HG03039 (cell line): ENCODE measurements around the gene MAP7.

Source experiments
- ATAC-seq: cut with Tn5 transposase; IDR thresholded peaks from one replicate; pipeline ENCODE4 v1.9.1; 2021; ENCODE audit warnings: mild to moderate bottlenecking, moderate library complexity; ENCODE audit not compliant: unreplicated experiment

Gene MAP7

DNA sequence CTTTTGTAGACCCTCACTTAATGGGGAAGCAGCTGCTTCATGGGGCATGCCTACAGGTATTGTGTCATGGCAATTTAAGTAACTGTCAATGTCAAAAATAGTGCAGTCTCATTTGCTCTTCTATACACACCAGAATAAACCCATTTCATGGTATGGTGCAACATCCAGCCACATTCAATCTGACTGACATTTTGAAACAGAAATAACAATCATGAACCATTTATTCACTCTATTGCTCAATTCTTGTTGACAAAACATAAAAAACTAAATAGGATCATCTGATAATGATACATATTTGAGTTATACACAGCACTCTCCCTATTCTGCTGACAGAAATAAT lies 122.9 kb downstream of the MAP7 start:
- no peak for ATAC-seq

- ATAC-seq = no peak
Observed at GRCh38 chr6:136426627-136427377, 123.4 kb downstream of the MAP7 start.

- no peak for ATAC-seq
Observed at GRCh38 chr6:136425793-136426192, 124.4 kb downstream of the MAP7 start.

- ATAC-seq = no peak
Observed at GRCh38 chr6:136424901-136425300, 125.3 kb downstream of the MAP7 start.

DNA sequence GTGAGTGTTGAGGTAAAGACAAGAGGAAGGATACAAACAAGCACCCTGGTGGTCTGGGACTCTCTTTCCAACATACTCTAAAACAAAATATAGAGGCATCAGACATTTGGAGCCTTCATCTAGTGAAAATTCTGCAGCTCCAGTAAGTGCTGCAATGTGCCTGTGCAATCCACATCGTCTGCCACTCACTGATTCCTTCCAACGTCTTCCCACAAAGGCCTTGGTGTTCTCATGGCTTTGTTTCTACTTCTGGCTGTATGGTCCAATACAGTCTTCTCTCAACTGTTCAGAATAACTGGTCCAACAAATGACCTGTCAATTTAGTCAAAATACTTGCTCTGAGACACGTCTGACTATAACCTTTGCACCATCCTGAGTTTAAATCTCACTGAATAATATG lies 125.8 kb downstream of the MAP7 start:
- ATAC-seq = no peak

DNA sequence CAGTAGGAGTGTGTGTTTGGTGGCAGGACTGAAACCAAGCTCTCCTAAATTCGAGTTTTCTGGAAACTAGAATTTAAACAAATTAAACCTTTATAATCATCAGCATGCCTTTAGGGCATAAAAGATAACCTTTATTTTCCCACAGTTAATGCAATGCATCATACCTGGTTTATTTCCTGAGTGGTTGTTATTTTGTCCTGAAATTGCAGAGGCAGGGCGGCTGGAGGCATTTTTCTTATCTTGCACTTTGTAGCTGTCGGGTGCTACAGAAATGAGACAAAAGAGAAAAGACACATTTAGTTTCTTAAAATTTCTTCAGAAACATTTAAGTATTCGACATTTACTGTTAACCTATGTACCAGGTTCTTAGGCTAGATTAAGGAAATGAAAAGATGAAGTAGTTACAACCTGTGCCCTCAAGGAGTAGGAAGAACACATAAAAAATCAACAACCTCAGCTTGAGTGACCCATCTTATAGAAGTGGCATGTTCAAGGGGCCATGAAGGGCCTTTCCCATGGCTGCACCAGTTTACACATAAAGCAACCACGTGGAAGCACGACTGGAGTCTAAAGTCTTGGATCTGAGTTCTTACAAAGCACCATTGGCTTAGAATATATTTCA lies 128.6 kb downstream of the MAP7 start:
- no peak for ATAC-seq

DNA sequence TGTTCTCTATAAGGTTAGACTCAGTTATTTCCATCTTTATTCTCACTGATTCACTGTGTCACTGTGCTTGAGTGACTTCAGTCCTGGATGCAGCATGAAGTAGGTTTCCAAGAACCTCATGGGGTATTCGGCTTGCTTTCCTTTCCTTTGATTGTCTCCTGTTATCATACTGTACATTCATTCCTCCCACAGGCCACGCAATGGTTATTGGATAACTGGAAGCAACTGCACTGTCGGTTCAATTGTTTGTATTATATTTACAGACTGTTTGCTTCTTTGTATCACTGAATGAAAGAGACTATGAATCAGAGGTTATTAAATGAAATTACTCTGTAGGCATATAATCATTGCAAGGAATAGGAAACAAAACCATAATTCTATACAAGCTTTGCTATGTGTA lies 129.4 kb downstream of the MAP7 start:
- no peak for ATAC-seq

DNA sequence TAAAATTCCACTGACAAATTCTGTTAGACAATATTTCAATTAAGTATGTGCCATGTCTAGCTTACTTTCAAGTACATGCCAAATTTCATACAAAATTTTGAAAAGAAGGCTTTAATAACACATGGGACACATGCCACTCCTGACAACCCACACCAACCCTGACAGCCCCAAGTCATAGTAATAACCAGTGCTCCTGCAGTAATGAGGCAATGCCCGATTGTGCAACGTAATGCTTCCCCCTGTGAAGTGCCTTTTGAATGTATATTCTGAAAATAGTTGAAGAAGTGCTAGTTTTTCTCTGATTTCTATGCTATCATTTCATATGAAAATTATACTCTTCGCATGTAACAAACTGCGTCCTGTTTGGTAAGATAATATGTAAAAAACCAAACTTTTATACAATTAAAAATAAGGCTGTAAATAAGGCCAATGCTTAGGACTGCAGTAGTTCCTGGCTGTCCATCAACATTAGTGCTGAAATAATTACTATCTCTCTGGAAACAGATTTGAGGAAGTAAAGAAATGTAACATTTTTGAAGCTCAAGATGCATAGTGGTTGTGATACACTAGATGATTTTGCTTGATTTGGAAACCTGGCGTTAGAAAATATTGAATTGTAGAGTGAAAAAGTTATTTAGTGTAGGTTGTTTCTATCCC lies 134.7 kb downstream of the MAP7 start:
- no peak for ATAC-seq

DNA sequence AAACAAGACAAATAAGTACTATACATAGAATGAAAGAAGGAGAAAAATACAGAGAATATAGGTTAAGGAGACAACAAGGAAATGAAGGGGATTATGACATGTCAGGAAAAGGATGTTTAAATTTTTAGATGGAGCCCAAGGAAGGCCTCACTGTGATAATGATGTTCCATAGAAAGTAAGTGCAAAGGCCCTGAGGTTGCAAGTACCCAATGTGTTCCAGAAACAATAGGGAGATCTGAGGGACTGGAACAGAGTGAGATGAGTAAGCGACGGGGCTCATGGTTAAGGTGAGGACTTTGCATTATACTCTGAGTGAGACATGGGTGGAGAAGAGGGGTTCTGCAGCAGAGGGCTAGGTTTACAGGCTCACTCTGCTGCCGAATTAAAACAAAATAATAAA lies 137.8 kb downstream of the MAP7 start:
- no peak for ATAC-seq

- ATAC-seq = no peak
Observed at GRCh38 chr6:136411453-136412354, 138.5 kb downstream of the MAP7 start.

- no peak for ATAC-seq
Observed at GRCh38 chr6:136411025-136411325, 139.2 kb downstream of the MAP7 start.

DNA sequence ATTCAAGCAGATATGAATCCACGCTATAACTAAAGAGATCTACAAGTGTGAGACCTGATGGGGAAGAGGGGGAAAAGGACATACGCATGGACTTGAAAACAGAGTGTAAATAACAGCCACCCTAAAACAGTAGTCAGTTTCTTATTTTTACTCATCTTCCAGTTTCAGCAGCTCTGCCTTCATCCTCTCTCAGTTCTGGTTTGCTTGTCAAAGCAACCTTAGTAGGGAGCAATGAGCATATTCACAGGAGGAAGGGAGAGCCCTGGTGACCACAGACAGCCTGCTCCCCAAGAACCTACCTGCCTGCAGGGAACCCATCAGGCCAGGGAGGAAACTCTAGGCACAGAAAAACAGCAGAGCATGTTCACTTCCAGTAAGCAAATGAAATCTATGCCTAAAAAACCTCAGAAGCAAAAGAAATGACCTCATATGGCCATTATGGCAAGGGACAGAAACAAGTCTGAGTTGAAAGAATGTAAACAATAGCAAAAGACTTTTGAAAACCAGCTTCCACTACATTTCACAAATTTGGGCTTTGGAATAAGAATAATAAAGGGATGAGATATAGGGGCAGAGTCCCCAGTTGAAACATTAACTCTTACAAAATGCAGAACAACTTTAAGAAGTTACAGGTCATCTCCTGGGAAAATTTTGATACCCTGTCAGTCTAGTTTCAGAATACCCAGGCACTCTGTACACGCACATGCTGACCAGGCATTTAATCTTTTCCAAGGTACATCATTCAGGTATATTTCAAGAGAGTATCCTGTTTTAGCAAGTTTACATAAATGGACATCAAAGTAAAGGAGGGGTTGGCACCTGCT lies 139.8 kb downstream of the MAP7 start:
- ATAC-seq = peak; percentile 86

DNA sequence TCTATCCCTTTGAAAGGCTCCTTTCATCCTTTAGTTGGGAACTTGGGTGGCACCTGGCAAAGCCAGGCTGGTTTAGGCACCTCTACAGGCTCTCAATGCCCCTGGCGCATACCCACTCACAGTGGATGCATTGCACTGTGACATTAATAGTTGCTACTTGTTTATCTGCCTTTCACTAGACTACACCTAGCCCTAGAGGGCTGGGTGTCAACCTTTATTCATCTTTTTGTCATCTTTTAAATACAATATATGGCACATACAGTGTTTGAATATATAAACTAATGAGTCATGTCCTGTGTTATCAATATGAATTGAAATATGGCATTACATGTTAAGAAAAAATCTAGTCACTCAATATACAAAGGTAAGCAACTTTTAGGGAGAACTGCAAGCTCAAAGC lies 140.6 kb downstream of the MAP7 start:
- no peak for ATAC-seq

DNA sequence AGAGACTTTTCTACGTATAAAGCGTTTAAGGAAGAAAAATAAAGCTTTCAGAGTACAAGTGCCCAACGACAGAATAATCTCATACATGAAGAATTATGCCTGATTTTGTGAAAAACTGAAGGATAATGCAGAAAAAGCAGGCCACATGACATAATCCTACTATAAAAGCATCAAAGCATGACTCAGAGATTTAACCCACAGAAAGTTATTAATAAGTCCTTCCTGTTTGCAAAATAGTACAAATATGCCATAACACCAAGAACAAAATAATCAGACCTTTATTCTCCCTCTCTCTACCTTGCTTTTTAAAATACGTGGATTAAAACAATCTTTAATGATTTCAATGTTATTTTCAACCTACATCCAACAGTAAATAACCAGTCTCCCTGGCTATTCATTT lies 142.0 kb downstream of the MAP7 start:
- no peak for ATAC-seq

GRCh38 chr6:136405420-136406029 lies 144.7 kb downstream of the MAP7 start:
- no peak for ATAC-seq

DNA sequence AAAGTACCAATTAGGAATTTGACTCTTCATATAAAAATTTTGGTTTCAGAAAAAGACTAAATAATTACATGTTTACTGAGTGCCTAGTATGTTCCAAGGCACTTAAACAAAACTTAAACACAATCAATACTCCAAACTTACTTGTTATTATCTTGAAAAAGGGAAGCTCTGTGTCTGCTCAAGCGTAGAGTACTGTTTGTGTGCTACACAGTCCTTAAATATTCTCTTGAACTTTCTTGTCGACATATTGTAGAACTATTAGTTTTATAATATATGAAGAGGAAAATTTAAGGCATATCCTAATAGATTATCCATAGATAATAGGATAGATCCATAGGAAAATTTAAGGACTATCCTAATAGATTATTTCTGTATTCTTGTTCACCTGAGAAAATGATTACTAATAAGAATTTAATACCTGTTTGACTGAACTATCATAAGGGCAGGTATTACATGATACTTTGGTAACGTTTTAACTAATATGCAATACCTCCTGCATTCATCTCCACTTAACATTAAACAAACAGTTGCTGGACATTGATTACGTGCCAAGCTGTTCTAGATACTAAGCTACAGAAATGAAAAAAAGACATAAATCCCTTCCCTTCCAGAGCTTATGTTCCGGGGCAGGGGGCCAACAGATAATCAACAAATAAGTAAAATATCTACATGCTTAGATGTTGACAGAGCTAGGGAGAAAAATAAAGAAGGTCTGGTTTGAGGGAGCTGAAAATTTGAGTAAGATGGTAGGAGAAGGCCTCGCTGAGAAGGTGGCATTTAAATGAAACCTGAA lies 145.4 kb downstream of the MAP7 start:
- ATAC-seq = no peak

DNA sequence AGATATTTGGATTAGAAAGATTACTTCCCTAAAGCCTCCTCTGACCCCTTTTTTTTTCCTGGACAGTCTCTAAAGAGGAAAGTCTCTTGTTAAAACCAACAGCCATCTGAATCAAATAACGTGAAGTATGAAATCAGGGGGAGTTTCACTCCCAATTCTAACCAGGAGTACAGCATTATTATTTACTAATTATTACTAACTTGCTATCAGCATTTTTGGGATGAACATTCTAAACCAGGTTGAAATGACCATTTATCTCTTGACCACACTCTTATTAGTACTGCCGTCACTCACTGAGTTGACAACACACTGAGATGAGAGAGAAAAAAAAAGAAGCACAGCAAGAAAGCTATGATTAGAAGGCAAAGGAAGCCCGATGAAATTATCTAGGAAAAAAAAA lies 146.2 kb downstream of the MAP7 start:
- no peak for ATAC-seq

GRCh38 chr6:136403110-136403980 lies 146.9 kb downstream of the MAP7 start:
- ATAC-seq = no peak

GRCh38 chr6:136401749-136402148 lies 148.5 kb downstream of the MAP7 start:
- no peak for ATAC-seq
